WTC11 (cell line): ENCODE data around the gene SLC2A1.

Experiments used
- CREB1 ChIP-seq: sonication (generic); formaldehyde crosslinking; IDR thresholded peaks from 2 replicates; pipeline ENCODE4 v1.8.0; 2023; ENCODE audit warnings: mild to moderate bottlenecking, missing genetic modification reagents
- CTCF ChIP-seq: fragments of 200-600 bp; IDR thresholded peaks from 2 replicates; pipeline ENCODE4 v1.8.0; 2022; ENCODE audit warnings: antibody characterized with exemption
- NFYB ChIP-seq: sonication (generic); formaldehyde crosslinking; conservative IDR thresholded peaks from 2 replicates; pipeline ENCODE4 v1.8.0; 2022; ENCODE audit warnings: low read depth, missing genetic modification reagents
- USF2 ChIP-seq: sonication (generic); formaldehyde crosslinking; IDR thresholded peaks from 2 replicates; pipeline ENCODE4 v1.8.1; 2023; ENCODE audit warnings: mild to moderate bottlenecking, missing genetic modification reagents, moderate library complexity

- TF ChIP-seq CTCF (no peak), NFYB (CRISPR knock-in tag) (no peak), CREB1 (no peak), USF2 (CRISPR knock-in tag) (no peak)
Measured at GRCh38 chr1:42889264-42889663, 69.4 kb downstream of the SLC2A1 start.
